HEK293 (cell line): ENCODE measurements around the gene CD300LG.
A peak's percentile ranks its signal among the peaks of the same experiment; 100 is the strongest.

Source experiments
- CTCF ChIA-PET: fragments of 350-600 bp; formaldehyde crosslinking; extraction: SDS; loops from one replicate; lab custom pipeline; 2021; ENCODE audit warnings: antibody characterized with exemption; lab: Yijun Ruan, JAX
- POLR2A ChIA-PET: fragments of 300-600 bp; formaldehyde crosslinking; extraction: SDS; loops from one replicate; lab custom pipeline; 2020; ENCODE audit warnings: antibody characterized with exemption, inconsistent platforms; lab: Yijun Ruan, JAX
- H3K27ac ChIP-seq: fragments of 200-500 bp; sonication (Bioruptor generic); 2 replicates; pipeline ENCODE4 v1.5.1; 2014; ENCODE audit warnings: low read depth, low read length, control low read depth, inconsistent platforms; ENCODE audit errors: extremely low read depth
- H3K36me3 ChIP-seq, 2 experiments: fragments of 200-500 bp in 1 of 2; sonication (Bioruptor generic) in 1 of 2; 1 replicate in 1 of 2; 2 replicates in 1 of 2; pipeline ENCODE4 v1.5.1; 2014 to 2017; ENCODE audit warnings: inconsistent platforms in 2 of 2, low read length in 2 of 2; ENCODE audit not compliant: control insufficient read depth in 2 of 2, insufficient read depth in 1 of 2
- H3K4me1 ChIP-seq: fragments of 200-500 bp; sonication (Bioruptor generic); 2 replicates; pipeline ENCODE4 v1.5.1; 2014; ENCODE audit warnings: mild to moderate bottlenecking, low read length, inconsistent platforms; ENCODE audit not compliant: control insufficient read depth, insufficient read depth
- H3K4me3 ChIP-seq: 2 replicates; pipeline ENCODE4 v1.5.1; 2011; ENCODE audit warnings: low read depth, mild to moderate bottlenecking, control low read depth, low read length, moderate library complexity
- H3K9me3 ChIP-seq: fragments of 200-500 bp; sonication (Bioruptor generic); 2 replicates; pipeline ENCODE4 v1.5.1; 2014; ENCODE audit warnings: low read depth, low read length, inconsistent platforms; ENCODE audit not compliant: control insufficient read depth, insufficient read depth
- BCL11B ChIP-seq: fragments of 450-650 bp; formaldehyde crosslinking; IDR thresholded peaks from 2 replicates; pipeline ENCODE4 v1.5.1; 2016; ENCODE audit warnings: low read depth, missing biosample characterization, missing genetic modification characterization
- GLIS1 ChIP-seq: fragments of 450-650 bp; formaldehyde crosslinking; IDR thresholded peaks from 2 replicates; pipeline ENCODE4 v1.5.1; 2016; ENCODE audit warnings: missing biosample characterization, missing genetic modification characterization
- GLIS2 ChIP-seq: fragments of 450-650 bp; formaldehyde crosslinking; IDR thresholded peaks from 2 replicates; pipeline ENCODE4 v1.5.1; 2016; ENCODE audit warnings: missing biosample characterization, missing genetic modification characterization
- HOXC10 ChIP-seq: sonication (generic); formaldehyde crosslinking; IDR thresholded peaks from 2 replicates; pipeline ENCODE4 v1.8.1; 2023; ENCODE audit warnings: mild to moderate bottlenecking, missing genetic modification reagents
- KLF16 ChIP-seq: fragments of 450-650 bp; formaldehyde crosslinking; IDR thresholded peaks from 2 replicates; pipeline ENCODE4 v1.5.1; 2017; ENCODE audit warnings: missing biosample characterization, missing genetic modification characterization
- KLF7 ChIP-seq: fragments of 450-650 bp; formaldehyde crosslinking; IDR thresholded peaks from 2 replicates; pipeline ENCODE4 v1.5.1; 2016; ENCODE audit warnings: missing biosample characterization, missing genetic modification characterization, borderline replicate concordance
- PRDM10 ChIP-seq: fragments of 450-650 bp; formaldehyde crosslinking; IDR thresholded peaks from 2 replicates; pipeline ENCODE4 v1.5.1; 2016; ENCODE audit warnings: missing biosample characterization, missing genetic modification characterization
- SALL2 ChIP-seq: fragments of 450-650 bp; formaldehyde crosslinking; IDR thresholded peaks from 2 replicates; pipeline ENCODE4 v1.5.0; 2017; ENCODE audit warnings: missing biosample characterization, mild to moderate bottlenecking, missing genetic modification characterization, borderline replicate concordance
- SP2 ChIP-seq: fragments of 450-650 bp; formaldehyde crosslinking; IDR thresholded peaks from 2 replicates; pipeline ENCODE4 v1.5.1; 2016; ENCODE audit warnings: missing biosample characterization, missing genetic modification characterization
- ZBTB48 ChIP-seq: fragments of 450-650 bp; formaldehyde crosslinking; IDR thresholded peaks from 2 replicates; pipeline ENCODE4 v1.5.1; 2016; ENCODE audit warnings: missing biosample characterization, missing genetic modification characterization
- ZEB2 ChIP-seq: fragments of 450-650 bp; formaldehyde crosslinking; IDR thresholded peaks from 2 replicates; pipeline ENCODE4 v1.5.1; 2016; ENCODE audit warnings: missing biosample characterization, missing genetic modification characterization
- ZIC2 ChIP-seq: fragments of 450-650 bp; formaldehyde crosslinking; IDR thresholded peaks from 2 replicates; pipeline ENCODE4 v1.5.1; 2016; ENCODE audit warnings: missing biosample characterization, missing genetic modification characterization
- ZNF214 ChIP-seq: fragments of 450-650 bp; formaldehyde crosslinking; IDR thresholded peaks from 2 replicates; pipeline ENCODE4 v1.5.1; 2017; ENCODE audit warnings: missing biosample characterization, mild to moderate bottlenecking, missing genetic modification characterization, borderline replicate concordance
- ZNF221 ChIP-seq: fragments of 450-650 bp; formaldehyde crosslinking; IDR thresholded peaks from 2 replicates; pipeline ENCODE4 v1.5.1; 2017; ENCODE audit warnings: missing biosample characterization, missing genetic modification characterization, borderline replicate concordance
- ZNF335 ChIP-seq: fragments of 450-650 bp; formaldehyde crosslinking; conservative IDR thresholded peaks from 2 replicates; pipeline ENCODE4 v1.5.1; 2016; ENCODE audit warnings: missing biosample characterization, missing genetic modification characterization
- ZNF341 ChIP-seq: fragments of 450-650 bp; formaldehyde crosslinking; IDR thresholded peaks from 2 replicates; pipeline ENCODE4; 2016; ENCODE audit warnings: low read depth, missing biosample characterization, missing genetic modification characterization
- ZNF398 ChIP-seq: fragments of 450-650 bp; formaldehyde crosslinking; IDR thresholded peaks from 2 replicates; pipeline ENCODE4 v1.5.1; 2017; ENCODE audit warnings: missing biosample characterization, missing genetic modification characterization
- ZNF561 ChIP-seq: fragments of 450-650 bp; IDR thresholded peaks from 2 replicates; pipeline ENCODE4 v1.5.1; 2018; ENCODE audit warnings: missing biosample characterization, missing genetic modification characterization, borderline replicate concordance
- ZNF571 ChIP-seq: fragments of 450-650 bp; formaldehyde crosslinking; IDR thresholded peaks from 2 replicates; pipeline ENCODE4 v1.5.0; 2017; ENCODE audit warnings: missing biosample characterization, missing genetic modification characterization
- ZSCAN16 ChIP-seq: fragments of 450-650 bp; formaldehyde crosslinking; IDR thresholded peaks from 2 replicates; pipeline ENCODE4 v1.5.1; 2016; ENCODE audit warnings: missing biosample characterization, missing genetic modification characterization
- TF ChIP-seq, protein P1 (sequence below): fragments of 450-650 bp; formaldehyde crosslinking; IDR thresholded peaks from 2 replicates; pipeline ENCODE4 v1.5.1; 2016; ENCODE audit warnings: missing biosample characterization, missing genetic modification characterization
- TF ChIP-seq, protein P2 (sequence below): fragments of 450-650 bp; formaldehyde crosslinking; IDR thresholded peaks from 2 replicates; pipeline ENCODE4 v1.5.1; 2017; ENCODE audit warnings: missing biosample characterization, missing genetic modification characterization
- TF ChIP-seq, protein P3 (sequence below): fragments of 450-650 bp; formaldehyde crosslinking; optimal IDR thresholded peaks from 2 replicates; pipeline ENCODE3; 2016; ENCODE audit warnings: missing biosample characterization, mild to moderate bottlenecking, missing genetic modification characterization

The CD300LG gene

GRCh38 chr17:43831633-43832032 is 15.3 kb upstream of the CD300LG start:
- Histone ChIP-seq H3K36me3 (peaks cover 12 to 45% of the 10 kb centered on the region in 2 experiments), H3K9me3 (no peaks in the 10 kb centered on the region)
- TF ChIP-seq ZSCAN16 (tag by site-specific recombination) (no peak), ZNF221 (no peak), SP2 (tag by site-specific recombination) (no peak), ZIC2 (tag by site-specific recombination) (0 out of 2 replicates have a peak, but pooled peaks have one; percentile 26), ZNF214 (tag by site-specific recombination) (no peak)
- TF ChIP-seq, all 188 proteins: peak for 1
- Histone ChIP-seq H3K4me1 (peaks cover 3% of the 10 kb centered on the region; the same call in 1 of the 2 replicates), H3K27ac (no peak overlapping the region), H3K4me3 (no peak overlapping the region)
- ChIA-PET CTCF (interaction anchor here (0.9 to 5.0 kb wide), 3 partner anchors 9 to 15 kb away, joined by 3 to 29 read pairs (median 4); partner anchors contain the start of gene CD300LG), POLR2A (no interaction called here)

- Histone ChIP-seq H3K36me3 (peaks cover 5 to 44% of the 10 kb centered on the region in 2 experiments), H3K9me3 (no peaks in the 10 kb centered on the region), H3K27ac (peak overlapping the region; percentile 33; the same call in 1 of the 2 replicates), H3K4me1 (peaks cover 3% of the 10 kb centered on the region; the same call in 1 of the 2 replicates), H3K4me3 (peak overlapping the region; percentile 69)
- CTCF ChIA-PET, result interaction anchor here (0.6 to 5.0 kb wide), 4 partner anchors 9 to 14 kb away, joined by 3 to 29 read pairs (median 4); partner anchors contain the start of gene CD300LG
- POLR2A ChIA-PET, result interaction anchor here (0.5 to 1.0 kb wide), 5 partner anchors 10 to 386 kb away, joined by 3 to 4 read pairs (median 3); partner anchors contain the start of gene CD300LG
- TF ChIP-seq, protein P1, sequence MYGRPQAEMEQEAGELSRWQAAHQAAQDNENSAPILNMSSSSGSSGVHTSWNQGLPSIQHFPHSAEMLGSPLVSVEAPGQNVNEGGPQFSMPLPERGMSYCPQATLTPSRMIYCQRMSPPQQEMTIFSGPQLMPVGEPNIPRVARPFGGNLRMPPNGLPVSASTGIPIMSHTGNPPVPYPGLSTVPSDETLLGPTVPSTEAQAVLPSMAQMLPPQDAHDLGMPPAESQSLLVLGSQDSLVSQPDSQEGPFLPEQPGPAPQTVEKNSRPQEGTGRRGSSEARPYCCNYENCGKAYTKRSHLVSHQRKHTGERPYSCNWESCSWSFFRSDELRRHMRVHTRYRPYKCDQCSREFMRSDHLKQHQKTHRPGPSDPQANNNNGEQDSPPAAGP (tag by site-specific recombination), result peak; percentile 63
- TF ChIP-seq GLIS2 (peak; percentile 76), KLF16 (tag by site-specific recombination) (0 out of 2 replicates have a peak, but pooled peaks have one; percentile 43), PRDM10 (tag by site-specific recombination) (peak; percentile 71), GLIS1 (tag by site-specific recombination) (peak; percentile 84), ZNF398 (peak; percentile 17; the same call in 1 of the 2 replicates), ZNF561 (tag by site-specific recombination) (0 out of 2 replicates have a peak, but pooled peaks have one; percentile 2), ZNF335 (peak; percentile 58), ZBTB48 (no peak), KLF7 (tag by site-specific recombination) (peak; percentile 44; the same call in 1 of the 2 replicates), ZNF571 (no peak), ZNF214 (tag by site-specific recombination) (no peak), ZNF341 (tag by site-specific recombination) (peak; percentile 73), BCL11B (tag by site-specific recombination) (no peak), ZEB2 (tag by site-specific recombination) (peak; percentile 32; the same call in 1 of the 2 replicates), SALL2 (tag by site-specific recombination) (no peak), HOXC10 (CRISPR knock-in tag) (0 out of 2 replicates have a peak, but pooled peaks have one; percentile 50)
- TF ChIP-seq, protein P2, sequence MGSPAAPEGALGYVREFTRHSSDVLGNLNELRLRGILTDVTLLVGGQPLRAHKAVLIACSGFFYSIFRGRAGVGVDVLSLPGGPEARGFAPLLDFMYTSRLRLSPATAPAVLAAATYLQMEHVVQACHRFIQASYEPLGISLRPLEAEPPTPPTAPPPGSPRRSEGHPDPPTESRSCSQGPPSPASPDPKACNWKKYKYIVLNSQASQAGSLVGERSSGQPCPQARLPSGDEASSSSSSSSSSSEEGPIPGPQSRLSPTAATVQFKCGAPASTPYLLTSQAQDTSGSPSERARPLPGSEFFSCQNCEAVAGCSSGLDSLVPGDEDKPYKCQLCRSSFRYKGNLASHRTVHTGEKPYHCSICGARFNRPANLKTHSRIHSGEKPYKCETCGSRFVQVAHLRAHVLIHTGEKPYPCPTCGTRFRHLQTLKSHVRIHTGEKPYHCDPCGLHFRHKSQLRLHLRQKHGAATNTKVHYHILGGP (tag by site-specific recombination), result no peak
- TF ChIP-seq, protein P3, sequence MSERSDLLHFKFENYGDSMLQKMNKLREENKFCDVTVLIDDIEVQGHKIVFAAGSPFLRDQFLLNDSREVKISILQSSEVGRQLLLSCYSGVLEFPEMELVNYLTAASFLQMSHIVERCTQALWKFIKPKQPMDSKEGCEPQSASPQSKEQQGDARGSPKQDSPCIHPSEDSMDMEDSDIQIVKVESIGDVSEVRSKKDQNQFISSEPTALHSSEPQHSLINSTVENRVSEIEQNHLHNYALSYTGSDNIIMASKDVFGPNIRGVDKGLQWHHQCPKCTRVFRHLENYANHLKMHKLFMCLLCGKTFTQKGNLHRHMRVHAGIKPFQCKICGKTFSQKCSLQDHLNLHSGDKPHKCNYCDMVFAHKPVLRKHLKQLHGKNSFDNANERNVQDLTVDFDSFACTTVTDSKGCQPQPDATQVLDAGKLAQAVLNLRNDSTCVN (tag by site-specific recombination), result peak; percentile 77
These were observed 14.6 kb upstream of the CD300LG start for GRCh38 chr17:43832168-43832975.
